ENCODE results near the gene CASK. TPM values are rescaled to one million over a fixed set of nuclear protein-coding genes. Genes with fewer than 3 reads are reported as not detected.

Gene CASK
- total RNA-seq, 2 experiments from 2014 or later: 39.9 to 44.6 TPM

- Histone ChIP-seq H3K36me3 (ENCODE audit: insufficient read depth, low read length) (no peaks in the 10 kb centered on the region), H3K4me1 (ENCODE audit: insufficient read depth, low read length) (peaks cover 3% of the 10 kb centered on the region), H3K27ac (ENCODE audit: low read depth in 1 of 2, low read length in 2 of 2) (peak overlapping the region; percentile 34 to 52), H3K4me3 (ENCODE audit: low read length) (peak overlapping the region; percentile 84), H3K9me3 (ENCODE audit: control insufficient read depth in 1 of 2, insufficient read depth in 1 of 2, low read length in 2 of 2) (no peaks in the 10 kb centered on the region), H3K27me3 (ENCODE audit: control insufficient read depth in 1 of 2, insufficient read depth in 2 of 2, low read length in 2 of 2) (no peaks in the 10 kb centered on the region)
- ChIA-PET POLR2A (interaction anchor here (0.8 to 1.8 kb wide), 3 partner anchors 13 to 1022 kb away, joined by 3 to 7 read pairs (median 5); no protein-coding TSS in a partner anchor), CTCF (no interaction called here)
- ATAC-seq (ENCODE audit: poor library complexity) (no peak), DNase-seq (peak in 7 of 14 experiments; percentile 4 to 54 (median 27))
- H3K27me3 Mint-ChIP-seq: no peaks in the 10 kb centered on the region
- peak overlapping the region; percentile 88 for H3K27ac Mint-ChIP-seq
- no peaks in the 10 kb centered on the region for H3K9me3 Mint-ChIP-seq
- H3K4me3 Mint-ChIP-seq: peak overlapping the region; percentile 94
- peaks cover 9% of the 10 kb centered on the region for H3K36me3 Mint-ChIP-seq (ENCODE audit: low read depth)
- TF ChIP-seq CTCF (IDR thresholded peaks at IDR 0.05): no peak
- intact Hi-C loops (cut with DNase I, micrococcal nuclease): loop anchor here (5.0 to 10.0 kb wide), 3 partner anchors 48 to 1730 kb away; partner anchors contain the start of gene DDX3X (in 1 of the 2)
- H3K4me1 Mint-ChIP-seq (ENCODE audit: low read depth): peaks cover 52% of the 10 kb centered on the region
Observed at GRCh38 chrX:41922431-41923151, 763 bp downstream of the CASK start.

DNA sequence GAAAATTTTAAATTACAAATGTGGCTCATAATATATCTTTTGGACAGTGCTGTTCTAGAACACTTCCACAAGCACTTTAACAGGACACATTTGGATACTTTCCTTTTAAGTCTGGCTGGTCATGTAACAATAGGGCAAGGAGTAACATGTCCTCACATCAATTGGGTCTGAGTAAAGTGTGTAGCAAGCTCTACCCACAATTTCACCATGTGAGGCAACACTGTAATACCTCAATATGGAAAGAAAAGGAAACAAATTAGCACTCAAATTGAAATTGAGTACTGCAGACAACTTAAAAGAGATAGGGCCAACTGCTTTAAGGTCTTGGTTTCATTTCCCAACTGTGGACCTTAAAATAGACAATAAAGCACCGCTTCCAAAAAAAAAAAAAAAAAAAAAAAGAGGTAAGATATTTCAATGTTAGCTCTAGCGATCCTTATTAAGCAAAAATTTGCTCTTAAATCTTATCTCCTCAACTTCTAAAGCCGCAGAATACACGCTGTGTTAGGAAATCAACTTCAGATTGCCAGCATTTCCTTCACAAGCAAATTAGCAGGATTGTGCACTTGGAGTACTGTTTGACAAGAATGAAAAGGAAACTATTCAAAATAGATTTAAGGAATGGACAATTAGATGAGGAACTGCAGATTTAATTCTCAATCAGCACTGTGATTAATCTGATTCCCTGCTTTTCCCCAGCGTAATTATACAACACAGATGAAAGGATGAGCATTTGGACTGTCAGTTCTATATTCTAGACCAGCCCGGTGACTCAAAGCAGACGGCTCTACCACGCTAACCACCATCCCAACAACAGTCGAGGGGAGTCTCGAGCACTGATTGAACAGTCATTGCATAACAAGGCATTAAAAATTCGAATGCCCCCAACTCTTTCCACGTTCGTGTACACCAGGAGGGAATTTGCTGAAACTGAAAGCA, 1.6 kb downstream of the CASK start:
- TF ChIP-seq CTCF (IDR thresholded peaks at IDR 0.05): no peak
- no peaks in the 10 kb centered on the region for H3K27me3 ChIP-seq (ENCODE audit: control insufficient read depth in 1 of 2, insufficient read depth in 2 of 2, low read length in 2 of 2)
- no peak for ATAC-seq (ENCODE audit: poor library complexity)
- POLR2A ChIA-PET: interaction anchor here (1.8 kb wide), 1 partner anchor 13 kb away, joined by 7 read pairs; no protein-coding TSS in a partner anchor
- peak overlapping the region; percentile 84 for H3K4me3 ChIP-seq (ENCODE audit: low read length)
- no peaks in the 10 kb centered on the region for H3K9me3 ChIP-seq (ENCODE audit: control insufficient read depth in 1 of 2, insufficient read depth in 1 of 2, low read length in 2 of 2)
- no peaks in the 10 kb centered on the region for H3K9me3 Mint-ChIP-seq
- peaks cover 3% of the 10 kb centered on the region for H3K4me1 ChIP-seq (ENCODE audit: insufficient read depth, low read length)
- peak in 7 of 14 experiments; percentile 12 to 54 (median 33) for DNase-seq
- peak overlapping the region; percentile 94 for H3K4me3 Mint-ChIP-seq
- no peaks in the 10 kb centered on the region for H3K36me3 ChIP-seq (ENCODE audit: insufficient read depth, low read length)
- intact Hi-C loops (cut with DNase I, micrococcal nuclease): loop anchor here (5.0 to 10.0 kb wide), 3 partner anchors 47 to 1731 kb away; partner anchors contain the start of gene DDX3X (in 1 of the 2)
- H3K27ac ChIP-seq (ENCODE audit: low read depth in 1 of 2, low read length in 2 of 2): peak overlapping the region in 1 of 2 donors; percentile 52
- peaks cover 12% of the 10 kb centered on the region for H3K36me3 Mint-ChIP-seq (ENCODE audit: low read depth)
- no peaks in the 10 kb centered on the region for H3K27me3 Mint-ChIP-seq
- CTCF ChIA-PET: no interaction called here
- H3K4me1 Mint-ChIP-seq (ENCODE audit: low read depth): peaks cover 60% of the 10 kb centered on the region
- H3K27ac Mint-ChIP-seq: peak overlapping the region; percentile 88

DNA sequence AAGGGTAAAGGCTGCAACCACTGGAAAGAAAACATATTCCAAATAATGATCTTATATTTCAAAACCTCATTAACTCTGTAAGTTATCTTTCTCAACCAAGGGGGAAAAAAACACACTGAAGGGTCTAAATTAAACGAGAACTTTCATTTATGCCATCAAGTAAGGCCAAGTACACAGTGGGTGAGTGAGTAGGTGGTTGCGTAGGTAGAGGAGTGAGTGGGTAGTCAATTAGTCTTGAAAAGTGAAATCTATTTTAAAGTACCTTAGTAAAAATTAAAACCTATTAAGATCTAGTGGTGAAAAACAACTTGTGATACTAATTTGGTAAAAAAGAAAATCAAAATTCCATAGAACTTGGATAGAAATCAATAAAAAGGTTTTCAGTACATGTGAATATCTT, 3.5 kb downstream of the CASK start:
- DNase-seq: no peak
- H3K4me1 Mint-ChIP-seq (ENCODE audit: low read depth): peaks cover 72% of the 10 kb centered on the region
- ATAC-seq (ENCODE audit: poor library complexity): no peak
- POLR2A ChIA-PET: no interaction called here
- H3K9me3 ChIP-seq (ENCODE audit: control insufficient read depth in 1 of 2, insufficient read depth in 1 of 2, low read length in 2 of 2): no peaks in the 10 kb centered on the region
- H3K36me3 ChIP-seq (ENCODE audit: insufficient read depth, low read length): no peaks in the 10 kb centered on the region
- CTCF ChIA-PET: no interaction called here
- no peaks in the 10 kb centered on the region for H3K27me3 Mint-ChIP-seq
- H3K36me3 Mint-ChIP-seq (ENCODE audit: low read depth): peaks cover 16% of the 10 kb centered on the region
- no peak overlapping the region for H3K27ac ChIP-seq (ENCODE audit: low read depth in 1 of 2, low read length in 2 of 2)
- no peak for TF ChIP-seq CTCF (IDR thresholded peaks at IDR 0.05)
- H3K9me3 Mint-ChIP-seq: no peaks in the 10 kb centered on the region
- peaks cover 6% of the 10 kb centered on the region for H3K4me1 ChIP-seq (ENCODE audit: insufficient read depth, low read length)
- peak overlapping the region; percentile 82 for H3K4me3 Mint-ChIP-seq
- H3K4me3 ChIP-seq (ENCODE audit: low read length): peak overlapping the region; percentile 14
- peak overlapping the region; percentile 70 for H3K27ac Mint-ChIP-seq
- intact Hi-C loops (cut with DNase I, micrococcal nuclease): loop anchor here (5.0 to 10.0 kb wide), 3 partner anchors 45 to 1732 kb away; partner anchors contain the start of gene DDX3X (in 1 of the 2)
- no peaks in the 10 kb centered on the region for H3K27me3 ChIP-seq (ENCODE audit: control insufficient read depth in 1 of 2, insufficient read depth in 2 of 2, low read length in 2 of 2)
